GM19372 (cell line): ENCODE results near the gene LRRFIP2.
"Not testable (repeated sequence)": the region's sequence is repeated elsewhere in the genome, so short reads cannot be mapped to it uniquely, and the experiment has no call there.

Experiments used
- ATAC-seq: cut with Tn5 transposase; IDR thresholded peaks from one replicate; pipeline ENCODE4 v1.9.1; 2021; ENCODE audit warnings: mild to moderate bottlenecking, low read depth, moderate library complexity; ENCODE audit not compliant: unreplicated experiment

LRRFIP2 gene, protein sequence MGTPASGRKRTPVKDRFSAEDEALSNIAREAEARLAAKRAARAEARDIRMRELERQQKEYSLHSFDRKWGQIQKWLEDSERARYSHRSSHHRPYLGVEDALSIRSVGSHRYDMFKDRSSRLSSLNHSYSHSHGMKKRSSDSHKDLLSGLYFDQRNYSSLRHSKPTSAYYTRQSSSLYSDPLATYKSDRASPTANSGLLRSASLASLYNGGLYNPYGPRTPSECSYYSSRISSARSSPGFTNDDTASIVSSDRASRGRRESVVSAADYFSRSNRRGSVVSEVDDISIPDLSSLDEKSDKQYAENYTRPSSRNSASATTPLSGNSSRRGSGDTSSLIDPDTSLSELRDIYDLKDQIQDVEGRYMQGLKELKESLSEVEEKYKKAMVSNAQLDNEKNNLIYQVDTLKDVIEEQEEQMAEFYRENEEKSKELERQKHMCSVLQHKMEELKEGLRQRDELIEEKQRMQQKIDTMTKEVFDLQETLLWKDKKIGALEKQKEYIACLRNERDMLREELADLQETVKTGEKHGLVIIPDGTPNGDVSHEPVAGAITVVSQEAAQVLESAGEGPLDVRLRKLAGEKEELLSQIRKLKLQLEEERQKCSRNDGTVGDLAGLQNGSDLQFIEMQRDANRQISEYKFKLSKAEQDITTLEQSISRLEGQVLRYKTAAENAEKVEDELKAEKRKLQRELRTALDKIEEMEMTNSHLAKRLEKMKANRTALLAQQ

DNA sequence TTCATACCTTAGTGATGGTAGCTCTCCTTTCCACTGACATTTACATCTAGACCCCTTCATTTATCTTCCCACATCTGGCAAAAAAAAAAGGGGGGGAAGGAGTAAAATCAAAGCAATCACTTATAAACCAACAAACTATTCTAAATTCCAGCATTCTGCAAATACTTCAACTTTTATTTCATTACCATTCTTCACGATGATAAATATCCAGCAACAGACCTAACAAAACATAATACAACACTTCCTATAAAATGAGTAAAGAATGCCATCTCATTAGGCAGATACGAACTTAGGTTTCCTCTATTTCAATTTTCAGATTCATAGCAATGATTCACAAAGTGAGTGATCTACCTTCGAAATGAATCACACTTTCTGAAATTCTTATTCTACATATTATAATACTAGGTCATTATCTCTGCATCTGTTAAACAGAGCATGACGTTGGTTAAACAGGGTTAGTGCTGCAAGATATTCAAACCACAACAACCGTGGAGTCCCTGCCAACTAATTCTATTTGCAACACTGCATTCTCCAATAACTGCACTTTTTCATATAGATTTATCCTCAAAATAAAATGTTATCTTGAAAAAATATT, at the start of gene LRRFIP2:
Gene LRRFIP2 (minus strand): TSS at position 51 of the 595 bp plus-strand sequence. CDS start 25,599 bp downstream, outside the sequence.
- ATAC-seq, result no peak

DNA sequence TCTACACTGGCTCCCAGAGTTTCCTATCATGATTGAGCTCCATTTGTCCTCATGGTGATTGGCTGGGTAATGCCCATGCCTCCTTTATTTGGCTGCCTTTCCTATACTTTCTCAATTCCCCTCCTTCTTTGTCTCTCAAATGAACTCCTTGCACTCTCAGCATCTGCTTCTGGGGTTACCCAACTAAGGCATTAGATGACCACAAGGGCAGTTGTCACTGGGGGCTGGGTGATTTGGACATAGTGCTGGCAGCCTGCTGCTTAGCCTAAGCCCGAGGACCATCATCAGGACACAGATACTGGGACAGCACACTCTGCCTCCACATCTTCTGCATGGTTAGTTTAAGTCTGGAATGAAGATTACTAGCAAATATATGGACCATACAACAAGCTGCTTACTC, 49.2 kb upstream of the LRRFIP2 start:
- ATAC-seq, result no peak

DNA sequence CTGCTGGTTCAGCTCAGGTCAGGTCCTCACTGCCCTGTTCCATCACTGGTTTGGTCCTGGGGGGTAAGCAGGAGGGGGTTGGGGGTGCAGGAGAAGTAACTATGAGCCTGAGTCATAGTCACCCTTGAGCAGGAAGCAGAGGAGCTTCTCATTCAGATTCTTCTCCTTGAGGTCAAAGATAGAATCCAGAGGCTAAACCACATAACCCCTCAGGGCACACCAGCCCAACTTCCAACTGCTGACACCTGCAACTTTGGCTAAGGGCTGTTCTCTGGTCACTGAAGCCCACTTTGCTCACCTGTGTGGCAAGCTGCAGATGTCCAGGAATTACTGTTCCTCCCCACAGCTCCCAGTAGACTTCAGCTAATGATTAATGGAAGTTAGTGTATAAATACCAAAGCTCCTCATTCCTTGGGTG, 48.8 kb upstream of the LRRFIP2 start:
- ATAC-seq, result no peak

DNA sequence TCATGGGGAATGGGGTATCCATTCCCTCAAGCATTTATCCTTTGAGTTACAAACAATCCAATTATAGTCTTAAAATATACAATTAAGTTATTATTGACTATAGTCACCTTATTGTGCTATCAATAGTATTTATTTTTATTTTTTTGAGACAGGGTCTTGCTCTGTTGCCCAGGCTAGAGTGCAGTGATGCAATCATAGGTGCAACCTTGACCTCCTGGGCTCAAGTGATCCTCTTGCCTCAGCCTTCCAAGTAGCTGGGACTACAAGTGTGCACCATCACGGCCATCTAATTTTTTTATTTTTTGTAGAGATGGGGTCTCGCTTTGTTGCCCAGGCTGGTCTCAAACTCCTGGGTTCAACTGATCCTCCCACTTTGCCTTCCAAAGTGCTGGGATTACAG, 48.2 kb upstream of the LRRFIP2 start:
- ATAC-seq, result not testable (repeated sequence)

DNA sequence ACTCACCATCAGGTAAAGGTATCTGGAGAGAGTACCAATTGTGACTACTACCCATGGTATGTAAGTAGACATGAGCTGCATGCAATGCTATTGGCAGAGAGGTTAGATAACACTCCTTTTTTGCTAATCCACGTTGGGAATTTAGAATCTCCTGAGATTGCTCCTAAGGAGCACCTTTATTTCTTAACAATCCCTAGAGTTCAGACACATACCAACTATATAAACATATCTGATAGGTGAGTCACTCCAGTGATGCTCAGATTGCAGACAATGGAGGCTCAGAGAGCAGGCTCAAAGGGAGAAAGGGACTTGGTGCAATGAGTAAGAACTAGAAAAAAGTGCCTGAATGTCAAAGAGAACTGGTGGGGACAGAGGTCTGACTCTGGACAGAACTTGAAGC, 47.0 kb upstream of the LRRFIP2 start:
- no peak for ATAC-seq

DNA sequence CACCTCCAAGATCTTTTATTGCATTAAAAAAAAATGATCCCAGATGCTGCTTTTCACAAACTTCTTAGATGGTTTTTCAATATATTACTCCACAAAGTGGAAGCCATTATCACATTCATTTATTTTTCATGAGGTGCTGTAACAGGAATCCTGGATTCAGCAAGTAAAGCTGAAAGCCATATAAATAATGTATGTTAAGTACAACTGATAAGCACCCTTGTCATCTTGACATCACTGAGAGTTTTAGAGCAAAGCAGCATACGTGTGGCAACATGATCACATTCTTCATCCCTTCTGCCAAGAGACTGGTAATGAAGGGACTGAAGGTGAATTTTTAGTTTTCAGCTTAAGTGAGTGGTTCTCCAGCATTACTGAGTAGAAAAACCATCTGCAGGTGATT, 44.9 kb upstream of the LRRFIP2 start:
- no peak for ATAC-seq

DNA sequence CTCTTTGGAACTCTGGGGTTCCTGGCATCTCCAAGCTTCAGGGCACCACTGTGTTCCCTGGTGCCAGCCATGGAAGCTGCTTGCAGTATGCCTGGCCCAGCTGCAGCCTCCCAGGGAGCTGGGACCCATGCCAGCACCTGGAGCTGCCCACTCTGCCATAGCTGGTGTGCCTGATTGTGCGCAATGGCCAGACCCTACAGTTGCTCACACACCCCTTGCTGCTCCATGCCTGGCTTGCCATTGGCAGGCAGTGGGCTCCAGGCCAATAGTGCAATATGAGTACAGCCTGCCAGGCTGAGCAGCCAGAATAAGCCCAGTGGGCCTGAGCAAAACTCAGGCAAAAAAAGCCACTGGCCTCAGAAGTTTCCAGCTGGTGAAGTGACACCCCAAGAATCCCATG, 43.8 kb upstream of the LRRFIP2 start:
- ATAC-seq, result no peak

DNA sequence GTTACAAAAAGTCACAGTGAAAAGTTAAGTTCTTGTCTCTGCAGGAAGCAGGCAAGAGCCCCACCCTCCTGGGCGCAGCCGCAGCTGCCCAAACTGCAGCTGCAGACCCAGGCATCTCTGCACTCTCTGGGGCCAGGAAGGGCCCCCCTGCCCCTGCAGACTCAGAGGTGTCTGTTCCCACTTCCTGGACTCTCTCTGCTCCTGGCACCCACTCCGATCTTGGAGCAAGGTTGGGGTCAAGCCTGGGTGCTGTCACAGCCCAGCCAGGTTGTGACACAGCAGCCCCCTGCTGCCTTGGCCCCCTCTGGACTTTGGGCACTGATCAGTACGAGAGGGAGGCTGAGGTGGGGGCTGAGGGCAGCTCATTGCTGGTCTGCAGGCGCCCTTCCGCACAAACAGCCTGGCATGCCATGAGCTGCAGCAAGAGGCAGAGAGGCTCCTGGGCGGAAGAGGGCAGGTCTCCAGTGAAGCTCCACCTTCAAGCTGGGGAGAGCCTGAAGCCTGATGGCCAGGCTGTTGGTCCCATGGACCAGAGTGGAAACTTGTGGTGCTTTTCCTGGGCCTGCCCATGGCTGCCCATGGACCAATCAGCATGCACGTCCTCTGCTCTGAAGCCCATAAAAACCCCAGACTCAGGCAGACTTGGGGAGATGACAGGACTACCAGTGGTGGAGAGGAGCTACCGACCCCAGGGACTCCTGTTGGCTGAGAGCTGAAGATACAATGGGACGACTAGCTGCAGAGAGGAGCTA, 42.9 kb upstream of the LRRFIP2 start:
- ATAC-seq, result no peak

DNA sequence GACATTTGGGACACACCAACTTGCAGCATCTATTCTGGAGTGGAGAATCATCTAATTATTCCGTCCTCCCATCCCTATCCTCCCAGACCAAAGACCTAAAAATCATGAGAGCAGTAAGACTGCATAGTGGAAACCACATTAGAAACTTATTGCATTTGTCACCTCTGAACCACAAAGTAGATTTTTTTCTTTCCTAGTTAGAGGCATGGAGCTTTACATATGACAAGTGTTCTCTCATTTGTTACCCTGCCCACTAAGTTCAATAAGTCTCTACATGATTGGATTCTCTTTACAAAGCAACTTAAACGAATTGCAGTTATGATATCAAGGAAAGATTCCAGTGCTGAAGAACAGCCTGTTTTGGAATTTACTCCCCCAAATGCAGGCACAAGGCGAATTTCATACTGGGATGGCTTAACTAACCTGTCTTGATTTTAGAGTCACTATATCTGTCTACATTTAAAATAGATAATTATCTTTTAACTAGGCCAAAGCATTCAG, 42.3 kb upstream of the LRRFIP2 start:
- no peak for ATAC-seq

DNA sequence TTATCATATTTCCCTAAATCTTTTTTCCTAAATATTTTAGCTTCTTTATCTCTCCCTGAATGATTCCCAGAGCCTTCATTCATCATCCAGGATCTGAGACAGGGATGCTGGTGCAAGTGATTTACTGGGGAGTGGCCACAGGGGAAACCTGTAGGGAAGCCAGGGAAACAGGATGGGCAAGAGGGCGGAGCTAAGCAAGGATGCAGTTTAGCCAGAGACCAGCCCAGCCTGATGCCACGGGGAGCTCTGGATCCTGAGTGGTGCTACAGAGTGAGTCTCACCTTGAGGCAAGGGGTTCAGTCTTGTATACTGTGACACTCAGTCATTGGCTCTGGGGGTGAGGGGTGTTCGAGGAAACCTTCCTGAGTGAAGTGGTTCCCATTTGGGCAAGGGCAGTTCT, 39.7 kb upstream of the LRRFIP2 start:
- no peak for ATAC-seq

DNA sequence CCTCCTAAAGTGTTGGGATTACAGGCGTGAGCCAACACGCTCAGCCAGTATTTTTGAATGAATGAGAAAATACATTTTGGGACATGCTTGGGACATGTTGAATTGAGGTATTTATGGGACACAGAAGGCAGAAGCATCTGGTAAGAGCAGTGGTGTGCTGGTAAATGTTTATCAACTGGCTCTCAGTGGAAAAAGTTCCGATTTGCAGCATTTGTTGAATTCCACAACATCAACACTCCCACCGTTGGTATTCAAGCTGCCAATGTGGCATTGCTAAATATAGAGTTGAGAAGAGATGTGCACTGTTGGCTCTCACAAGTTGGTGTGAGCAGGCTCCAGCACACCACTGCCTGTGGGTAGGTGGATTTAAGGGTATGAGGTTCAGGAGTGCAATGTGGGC, 35.8 kb upstream of the LRRFIP2 start:
- no peak for ATAC-seq

DNA sequence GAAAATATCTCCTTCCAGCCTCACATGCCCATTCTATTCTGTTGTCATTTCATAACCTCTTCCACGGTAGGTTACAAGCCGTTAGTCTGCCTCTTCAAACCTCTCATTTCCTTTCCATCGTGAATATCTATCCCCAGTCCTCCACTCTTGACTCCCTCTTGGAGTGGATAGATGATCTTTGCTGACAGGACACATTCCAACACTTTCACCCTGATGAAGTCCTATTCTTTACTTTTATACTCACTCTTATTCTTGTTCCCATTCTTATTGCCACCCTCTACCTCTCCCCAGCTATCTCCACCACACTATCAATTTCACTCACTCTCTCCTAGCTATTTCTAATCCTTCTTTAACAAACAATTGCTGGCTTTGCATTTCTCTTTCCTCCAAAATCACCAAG, 34.2 kb upstream of the LRRFIP2 start:
- ATAC-seq, result not testable (repeated sequence)

DNA sequence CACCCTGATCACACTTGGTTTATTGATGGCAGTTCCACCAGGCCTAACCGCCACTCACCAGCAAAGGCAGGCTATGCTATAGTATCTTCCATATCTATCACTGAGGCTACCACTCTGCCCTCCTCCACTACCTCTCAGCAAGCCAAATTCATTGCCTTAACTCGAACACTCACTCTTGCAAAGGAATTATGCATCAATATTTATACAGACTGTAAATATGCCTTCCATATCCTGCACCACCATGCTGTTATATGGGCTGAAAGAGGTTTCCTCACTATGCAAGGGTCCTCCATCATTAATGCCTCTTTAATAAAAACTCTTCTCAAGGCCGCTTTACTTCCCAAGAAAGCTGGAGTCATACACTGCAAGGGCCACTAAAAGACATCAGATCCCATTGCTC, 33.6 kb upstream of the LRRFIP2 start:
- ATAC-seq, result not testable (repeated sequence)

DNA sequence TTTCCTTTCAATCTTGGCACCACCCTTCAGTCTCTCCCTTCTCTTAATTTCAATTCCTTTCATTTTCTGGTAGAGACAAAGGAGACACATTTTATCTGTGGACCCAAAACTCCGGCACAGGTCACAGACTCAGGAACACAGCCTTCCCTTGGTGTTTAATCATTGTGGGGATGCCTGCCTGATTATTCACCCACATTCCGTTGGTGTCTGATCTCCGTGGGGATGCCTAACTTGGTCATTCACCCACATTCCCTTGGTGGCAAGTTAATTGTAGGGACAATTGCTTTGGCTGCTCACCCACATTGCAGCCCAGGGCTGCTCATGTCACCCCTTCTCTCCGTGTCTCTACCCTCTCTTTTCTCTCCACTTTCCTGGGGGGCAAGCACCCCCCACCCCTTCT, 31.7 kb upstream of the LRRFIP2 start:
- not testable (repeated sequence) for ATAC-seq

DNA sequence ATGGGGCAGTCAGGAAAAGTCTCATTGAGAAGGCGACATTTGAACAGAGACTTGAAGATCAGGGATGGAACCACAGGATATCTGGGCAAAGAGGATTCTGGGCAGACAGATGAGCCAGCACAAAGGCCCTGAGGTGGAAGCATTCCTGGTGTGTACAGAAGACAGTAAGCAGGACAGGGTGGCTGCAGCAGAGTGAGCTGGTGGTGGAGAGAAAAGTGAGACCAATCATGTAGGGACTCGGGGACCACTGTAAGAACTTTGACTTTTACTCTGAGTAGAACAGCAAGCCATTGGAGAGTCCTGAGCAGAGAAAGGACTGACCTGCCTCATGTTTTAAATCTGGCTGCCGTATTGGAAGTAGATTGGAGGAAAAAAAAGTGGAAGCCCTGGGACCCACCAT, 29.9 kb upstream of the LRRFIP2 start:
- no peak for ATAC-seq

DNA sequence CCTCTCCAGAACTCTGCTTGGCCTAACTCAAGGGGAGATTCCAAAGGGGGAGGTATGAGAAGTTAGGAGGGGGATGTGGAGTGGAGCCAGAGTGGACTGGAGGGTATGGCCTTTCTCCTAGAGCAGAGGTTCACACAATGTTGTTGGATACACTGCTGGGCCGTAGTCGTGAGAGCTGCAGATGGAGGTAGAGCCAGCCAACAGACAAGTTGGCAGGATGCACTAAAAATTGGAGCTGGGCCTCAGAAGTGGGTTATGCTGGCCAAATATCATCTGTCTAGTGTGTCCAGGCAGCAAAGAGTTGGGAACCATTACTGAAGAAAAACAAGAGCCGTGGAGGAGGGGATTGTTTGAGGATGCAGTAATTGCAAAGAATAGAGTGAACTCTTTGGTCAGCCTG, 27.7 kb upstream of the LRRFIP2 start:
- no peak for ATAC-seq

DNA sequence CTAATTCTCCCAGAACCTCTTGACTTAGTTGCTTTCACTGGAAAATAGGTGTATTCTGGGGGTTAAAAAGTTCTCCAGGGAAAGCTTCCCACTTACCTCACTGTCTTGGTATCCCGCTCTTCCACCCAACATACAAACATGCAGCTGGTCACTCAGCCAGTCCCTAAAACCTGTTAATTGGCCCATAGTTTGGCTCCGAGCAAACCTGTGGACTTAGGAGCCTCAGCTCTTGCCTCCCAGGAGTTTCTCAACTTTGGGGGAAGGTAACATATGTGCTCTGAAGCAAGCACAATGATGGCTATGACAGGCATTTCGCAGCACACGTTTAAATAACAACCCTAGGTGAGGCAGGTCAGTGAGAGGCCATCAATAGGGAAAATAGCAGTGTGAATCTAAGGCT, 25.8 kb upstream of the LRRFIP2 start:
- ATAC-seq, result no peak

DNA sequence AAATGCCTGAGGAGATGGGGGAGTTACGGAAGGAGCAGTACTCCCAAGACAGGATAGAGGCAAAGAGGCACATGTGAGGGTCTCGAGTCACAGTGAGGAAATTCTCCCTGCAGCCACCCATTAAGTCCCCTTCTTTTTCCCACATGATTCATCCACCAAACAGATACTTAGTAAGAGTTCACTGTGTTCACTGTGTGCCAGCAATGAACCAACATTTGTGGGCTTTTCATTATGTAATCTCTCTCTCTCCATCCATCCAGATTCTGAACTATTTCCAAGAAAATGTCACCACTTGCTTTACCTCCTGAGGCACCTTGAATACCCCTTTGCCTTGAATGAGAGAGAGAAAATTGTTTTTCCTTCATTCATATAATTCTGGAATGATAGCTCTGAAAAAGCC, 24.6 kb upstream of the LRRFIP2 start:
- no peak for ATAC-seq

DNA sequence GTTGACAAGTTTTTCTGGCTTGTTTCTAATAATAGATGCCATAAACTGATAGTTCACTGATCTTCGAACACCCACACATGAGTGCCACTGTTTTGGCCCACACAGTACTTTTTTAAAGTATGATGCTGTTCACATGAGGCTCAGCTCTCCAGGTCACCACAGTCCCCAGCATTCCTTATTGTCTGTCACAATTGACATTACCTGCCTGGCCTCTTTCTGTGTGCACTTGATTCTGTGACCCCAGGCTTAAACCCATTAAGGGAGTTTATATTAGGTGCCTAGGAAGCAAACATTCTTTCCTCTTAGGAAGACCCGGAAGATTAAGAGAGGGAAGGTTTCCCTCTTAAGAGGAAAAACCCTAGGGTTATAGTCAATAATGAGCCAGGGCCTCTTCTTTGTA, 24.2 kb upstream of the LRRFIP2 start:
- ATAC-seq, result no peak

DNA sequence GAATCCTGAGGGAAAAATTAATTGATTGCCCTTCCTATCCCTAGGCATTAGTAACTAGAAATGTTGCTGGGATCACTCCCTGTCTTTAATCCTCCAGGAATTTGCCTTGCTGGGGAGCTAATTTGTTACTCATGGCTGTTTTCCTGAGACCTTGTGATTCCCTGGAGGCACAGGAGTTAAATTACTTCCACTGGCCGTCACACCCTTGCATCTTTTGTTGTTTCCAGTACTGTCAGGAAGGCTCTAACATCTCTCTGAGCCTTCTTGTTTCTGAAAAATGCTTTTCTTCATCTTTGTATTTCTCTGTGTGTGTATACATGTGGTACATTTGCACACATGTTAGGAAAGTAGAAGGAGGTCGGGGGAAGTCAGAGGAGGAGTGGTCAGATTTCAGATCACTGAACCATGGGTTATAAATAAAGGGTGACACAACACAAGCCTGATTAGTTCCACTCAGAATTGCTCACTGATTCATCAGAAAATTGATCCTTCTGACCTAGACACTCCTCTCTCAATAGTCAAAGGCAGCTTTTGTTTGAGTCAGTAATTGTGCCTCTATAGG, 23.5 kb upstream of the LRRFIP2 start:
- no peak for ATAC-seq
